Central memory CD8-positive, alpha-beta T cell (primary cell): ENCODE data around the gene SPRY4.
"Not testable (repeated sequence)": the region's sequence is repeated elsewhere in the genome, so short reads cannot be mapped to it uniquely, and the experiment has no call there.

Experiments
- ATAC-seq: fragments of 150-1000 bp; cut with Tn5 transposase; replicated peaks from 2 replicates; pipeline ENCODE4 v1.10.0; 2022; ENCODE audit warnings: mild to moderate bottlenecking, moderate FRiP score, moderate number of reproducible peaks; ENCODE audit not compliant: poor library complexity, severe bottlenecking; ENCODE audit errors: extremely low read depth
- DNase-seq, 2 donors: peaks; one replicate each; pipeline ENCODE4 v3.0.0; 2021; ENCODE audit warnings: low spot score in 2 of 2
- H3K27ac Mint-ChIP-seq: one replicate; pipeline ENCODE4 v1.8.0; 2022; ENCODE audit warnings: low read depth, mild to moderate bottlenecking, moderate library complexity, mixed read lengths
- H3K27me3 Mint-ChIP-seq: one replicate; pipeline ENCODE4 v1.8.0; 2022; ENCODE audit warnings: mixed read lengths
- H3K36me3 Mint-ChIP-seq: one replicate; pipeline ENCODE4 v1.8.0; 2022; ENCODE audit warnings: mild to moderate bottlenecking, moderate library complexity, mixed read lengths; ENCODE audit not compliant: insufficient read depth
- H3K4me1 Mint-ChIP-seq: one replicate; pipeline ENCODE4 v1.8.0; 2022; ENCODE audit warnings: mixed read lengths
- H3K4me3 Mint-ChIP-seq: one replicate; pipeline ENCODE4 v1.8.0; 2022; ENCODE audit warnings: mild to moderate bottlenecking, moderate library complexity, mixed read lengths
- H3K9me3 Mint-ChIP-seq: one replicate; pipeline ENCODE4 v1.8.0; 2022; ENCODE audit warnings: mixed read lengths

SPRY4 gene

DNA sequence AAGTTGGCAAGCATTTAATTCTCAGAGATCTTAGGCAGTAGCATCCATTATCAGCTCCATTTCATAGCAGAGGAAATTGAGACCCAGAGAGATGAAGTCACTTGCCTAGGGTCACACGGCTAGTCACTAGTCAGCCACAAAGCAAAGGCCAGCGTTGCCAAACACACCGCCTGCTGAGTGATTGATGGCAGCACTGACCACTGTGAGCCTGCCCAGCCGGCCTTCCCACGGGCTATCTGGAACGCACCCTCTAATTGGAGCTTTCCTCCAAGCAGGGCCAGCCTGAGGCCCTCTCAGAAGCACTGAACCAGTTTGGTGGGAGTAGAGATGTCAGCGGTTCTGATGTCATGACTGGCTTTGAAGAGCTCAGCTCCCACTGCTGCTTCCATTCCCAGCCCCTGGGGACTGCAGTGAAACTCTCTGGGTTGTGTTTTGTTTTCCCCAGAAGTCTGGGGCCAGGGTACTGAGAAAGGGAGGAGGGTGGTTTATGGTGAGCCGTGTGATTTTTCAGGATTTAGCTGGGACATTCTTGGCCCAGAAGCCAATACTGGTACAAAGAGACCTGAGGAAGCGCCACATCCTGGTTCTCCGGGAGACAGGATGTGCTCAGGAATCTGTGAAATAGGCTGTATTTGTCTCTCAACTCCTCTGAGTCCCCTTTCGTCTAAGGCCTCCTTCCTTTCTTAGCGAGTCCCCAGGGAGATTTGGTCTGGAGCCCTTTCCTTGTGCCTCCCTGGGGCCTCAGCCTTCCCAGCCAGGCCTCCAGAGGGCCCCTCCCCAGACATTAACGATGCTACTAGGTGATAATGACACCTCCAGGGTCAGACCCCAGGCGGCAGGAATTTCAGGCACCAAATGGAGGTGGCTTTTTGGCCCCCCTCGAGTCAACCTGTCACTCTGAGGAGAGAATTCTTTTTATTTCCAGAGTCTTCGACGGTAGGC, 44.5 kb downstream of the SPRY4 start:
- H3K4me1 Mint-ChIP-seq: no peaks in the 10 kb centered on the region
- no peaks in the 10 kb centered on the region for H3K9me3 Mint-ChIP-seq
- ATAC-seq (no peak), DNase-seq (no peak)
- no peaks in the 10 kb centered on the region for H3K27me3 Mint-ChIP-seq
- no peaks in the 10 kb centered on the region for H3K36me3 Mint-ChIP-seq
- no peak overlapping the region for H3K27ac Mint-ChIP-seq
- H3K4me3 Mint-ChIP-seq: no peak overlapping the region

GRCh38 chr5:142278627-142279026, 46.2 kb downstream of the SPRY4 start:
- no peaks in the 10 kb centered on the region for H3K36me3 Mint-ChIP-seq
- no peak for DNase-seq
- H3K27ac Mint-ChIP-seq: no peak overlapping the region
- no peaks in the 10 kb centered on the region for H3K9me3 Mint-ChIP-seq
- H3K4me1 Mint-ChIP-seq: no peaks in the 10 kb centered on the region
- no peak for ATAC-seq
- H3K27me3 Mint-ChIP-seq: no peaks in the 10 kb centered on the region
- no peak overlapping the region for H3K4me3 Mint-ChIP-seq

DNA sequence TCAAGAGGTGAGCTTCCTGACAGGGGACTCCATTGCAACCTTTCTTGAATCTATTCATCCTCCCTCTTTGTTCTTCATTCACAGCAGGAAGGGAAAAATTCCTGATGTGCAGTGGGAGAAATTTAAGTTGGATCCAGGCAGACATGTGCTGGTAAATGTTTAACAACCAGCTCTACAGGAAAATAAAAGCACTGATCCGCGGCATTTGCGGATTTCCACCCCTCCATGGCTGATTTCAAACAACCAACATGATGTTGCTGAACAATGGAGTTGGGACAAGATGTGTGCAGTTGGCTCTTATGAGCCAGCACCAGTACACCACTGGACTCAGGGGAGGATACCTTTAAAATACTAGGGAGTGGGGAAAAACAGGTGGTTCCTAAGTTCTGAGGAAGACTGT, 47.0 kb downstream of the SPRY4 start:
- no peak overlapping the region for H3K4me3 Mint-ChIP-seq
- no peak overlapping the region for H3K27ac Mint-ChIP-seq
- no peaks in the 10 kb centered on the region for H3K9me3 Mint-ChIP-seq

DNA sequence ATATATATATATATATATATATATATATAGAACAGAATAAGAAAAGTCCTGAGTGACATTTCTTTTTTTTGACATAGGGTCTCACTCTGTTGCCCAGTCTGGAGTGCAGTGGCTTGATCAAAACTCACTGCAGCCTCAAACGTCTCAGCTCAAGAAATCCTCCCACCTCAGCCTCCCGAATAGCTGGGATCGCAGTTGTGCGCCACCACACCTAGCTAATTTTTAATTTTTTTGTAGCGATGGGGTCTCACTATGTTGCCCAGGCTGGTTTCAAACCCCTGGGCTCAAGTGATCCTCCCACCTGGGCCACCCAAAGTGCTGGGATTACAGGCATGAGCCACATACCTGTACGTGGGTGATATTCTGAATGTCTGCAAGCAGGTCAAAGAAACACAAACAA, 48.3 kb downstream of the SPRY4 start:
- no peak for DNase-seq
- H3K4me3 Mint-ChIP-seq: no peak overlapping the region
- no peak for ATAC-seq
- H3K9me3 Mint-ChIP-seq: no peaks in the 10 kb centered on the region
- H3K36me3 Mint-ChIP-seq: no peaks in the 10 kb centered on the region
- peaks cover 8% of the 10 kb centered on the region for H3K27me3 Mint-ChIP-seq
- no peak overlapping the region for H3K27ac Mint-ChIP-seq
- no peaks in the 10 kb centered on the region for H3K4me1 Mint-ChIP-seq

More for the DNA sequence above, 47.0 kb downstream of the SPRY4 start:
- Mint-ChIP-seq H3K36me3 (no peaks in the 10 kb centered on the region), H3K27me3 (no peaks in the 10 kb centered on the region), H3K4me1 (no peaks in the 10 kb centered on the region)
- DNase-seq: no peak
- ATAC-seq: no peak

GRCh38 chr5:142275496-142275895, 49.3 kb downstream of the SPRY4 start:
- H3K4me1 Mint-ChIP-seq: no peaks in the 10 kb centered on the region
- DNase-seq (no peak), ATAC-seq (no peak)
- H3K9me3 Mint-ChIP-seq: no peaks in the 10 kb centered on the region
- no peak overlapping the region for H3K27ac Mint-ChIP-seq
- H3K36me3 Mint-ChIP-seq: no peaks in the 10 kb centered on the region
- peaks cover 17% of the 10 kb centered on the region for H3K27me3 Mint-ChIP-seq
- no peak overlapping the region for H3K4me3 Mint-ChIP-seq

DNA sequence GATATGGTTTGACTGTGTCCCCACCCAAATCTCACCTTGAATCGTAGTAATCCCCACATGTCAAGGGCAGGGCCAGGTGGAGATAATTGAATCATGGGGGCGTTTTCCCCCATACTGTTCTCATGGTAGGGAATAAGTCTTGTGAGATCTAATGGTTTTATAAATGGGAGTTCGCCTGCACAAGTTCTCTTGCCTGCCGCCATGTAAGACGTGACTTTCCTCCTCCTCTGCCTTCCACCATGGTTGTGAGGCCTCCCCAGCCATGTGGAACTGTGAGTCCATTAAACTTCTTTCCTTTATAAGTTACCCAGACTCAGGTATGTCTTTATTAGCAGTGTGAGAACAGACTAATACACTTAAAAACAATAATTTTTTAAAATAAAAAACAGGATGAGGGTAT, 52.2 kb downstream of the SPRY4 start:
- not testable (repeated sequence) for H3K4me1 Mint-ChIP-seq, H3K36me3 Mint-ChIP-seq, H3K27ac Mint-ChIP-seq, H3K9me3 Mint-ChIP-seq, H3K4me3 Mint-ChIP-seq, DNase-seq, ATAC-seq
- peaks cover 36% of the 10 kb centered on the region for H3K27me3 Mint-ChIP-seq

GRCh38 chr5:142264084-142264483, 60.7 kb downstream of the SPRY4 start:
- H3K4me3 Mint-ChIP-seq, H3K9me3 Mint-ChIP-seq, ATAC-seq, H3K27ac Mint-ChIP-seq, H3K36me3 Mint-ChIP-seq, H3K27me3 Mint-ChIP-seq, DNase-seq, H3K4me1 Mint-ChIP-seq: not testable (repeated sequence)

DNA sequence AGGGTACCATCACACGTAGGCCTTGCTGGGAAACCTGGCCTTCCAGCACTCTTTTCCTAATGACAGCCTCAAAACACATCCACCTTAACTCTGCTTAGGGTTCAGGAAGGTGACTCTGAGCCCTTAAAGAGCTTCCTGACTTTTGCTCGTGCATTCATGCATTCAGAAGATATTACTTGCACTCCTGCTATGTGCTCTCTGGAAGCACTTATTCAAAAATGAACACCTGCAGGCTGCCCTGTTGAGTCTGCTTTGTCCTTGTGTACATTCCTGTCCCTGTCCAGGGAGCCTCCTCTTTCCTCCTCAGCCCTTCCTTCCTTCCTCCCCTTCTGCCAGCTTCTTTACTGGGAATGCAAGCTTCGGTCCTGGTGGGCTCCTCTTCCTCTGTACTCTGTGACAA, 61.5 kb downstream of the SPRY4 start:
- ATAC-seq: no peak
- Mint-ChIP-seq H3K4me1 (peaks cover 6% of the 10 kb centered on the region), H3K36me3 (no peaks in the 10 kb centered on the region), H3K9me3 (no peaks in the 10 kb centered on the region), H3K27ac (no peak overlapping the region), H3K27me3 (peaks cover 4% of the 10 kb centered on the region), H3K4me3 (no peak overlapping the region)
- DNase-seq: no peak

DNA sequence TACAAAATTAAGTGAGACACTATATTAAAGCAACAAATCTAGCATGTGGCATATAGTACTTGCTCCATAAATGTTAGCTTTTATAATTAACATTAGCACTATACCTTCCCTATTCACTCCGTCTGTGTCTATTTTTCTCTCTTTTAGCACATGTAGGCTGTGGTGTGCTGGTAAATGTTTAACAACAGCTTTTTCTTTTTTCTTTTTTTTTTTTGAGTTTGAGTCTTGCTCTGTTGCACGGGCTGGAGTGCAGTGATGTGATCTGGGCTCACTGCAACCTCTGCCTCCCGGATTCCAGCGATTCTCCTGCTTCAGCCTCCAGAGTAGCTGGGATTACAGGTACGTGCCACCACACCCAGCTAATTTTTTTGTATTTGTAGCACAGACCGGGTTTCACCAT, 62.1 kb downstream of the SPRY4 start:
- Mint-ChIP-seq H3K4me1 (peaks cover 6% of the 10 kb centered on the region), H3K9me3 (no peaks in the 10 kb centered on the region), H3K27me3 (no peaks in the 10 kb centered on the region), H3K36me3 (no peaks in the 10 kb centered on the region), H3K27ac (no peak overlapping the region), H3K4me3 (no peak overlapping the region)
- no peak for DNase-seq
- ATAC-seq: no peak
